Dedifferentiated amniotic fluid mesenchymal stem cell (primary cell): ENCODE measurements around the gene RTL10.
"Not testable (repeated sequence)": the region's sequence is repeated elsewhere in the genome, so short reads cannot be mapped to it uniquely, and the experiment has no call there.

Source experiments
- DNase-seq: peaks from one replicate; pipeline ENCODE4 v3.0.0-alpha.2; 2016; ENCODE audit errors: extremely low spot score

Gene RTL10

DNA sequence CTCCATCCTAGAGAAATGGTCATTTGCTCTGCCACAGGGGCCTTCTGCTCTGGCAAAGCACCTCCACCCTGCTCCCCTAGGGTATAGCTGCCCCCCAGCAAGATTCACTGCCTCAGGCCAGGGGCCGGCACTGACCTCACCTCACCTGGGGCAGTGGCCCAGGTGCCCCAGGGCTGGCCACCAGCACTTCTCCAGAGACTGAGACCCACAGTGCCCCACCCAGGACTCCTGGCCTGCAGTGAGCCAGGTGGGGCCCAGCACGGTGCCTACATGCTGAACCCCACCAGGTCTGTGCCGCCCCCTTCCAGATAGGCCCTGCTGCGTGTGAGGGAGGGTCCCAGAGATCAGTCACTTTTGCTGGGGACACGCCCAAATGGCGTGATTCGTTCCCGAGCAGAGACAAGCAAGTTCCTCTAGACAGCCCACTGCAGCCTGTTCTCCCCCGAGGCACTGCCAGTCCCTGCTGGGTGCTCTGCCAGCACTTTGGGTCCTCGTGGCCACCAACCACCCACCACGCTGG, 10.8 kb downstream of the RTL10 start:
- no peak for DNase-seq

DNA sequence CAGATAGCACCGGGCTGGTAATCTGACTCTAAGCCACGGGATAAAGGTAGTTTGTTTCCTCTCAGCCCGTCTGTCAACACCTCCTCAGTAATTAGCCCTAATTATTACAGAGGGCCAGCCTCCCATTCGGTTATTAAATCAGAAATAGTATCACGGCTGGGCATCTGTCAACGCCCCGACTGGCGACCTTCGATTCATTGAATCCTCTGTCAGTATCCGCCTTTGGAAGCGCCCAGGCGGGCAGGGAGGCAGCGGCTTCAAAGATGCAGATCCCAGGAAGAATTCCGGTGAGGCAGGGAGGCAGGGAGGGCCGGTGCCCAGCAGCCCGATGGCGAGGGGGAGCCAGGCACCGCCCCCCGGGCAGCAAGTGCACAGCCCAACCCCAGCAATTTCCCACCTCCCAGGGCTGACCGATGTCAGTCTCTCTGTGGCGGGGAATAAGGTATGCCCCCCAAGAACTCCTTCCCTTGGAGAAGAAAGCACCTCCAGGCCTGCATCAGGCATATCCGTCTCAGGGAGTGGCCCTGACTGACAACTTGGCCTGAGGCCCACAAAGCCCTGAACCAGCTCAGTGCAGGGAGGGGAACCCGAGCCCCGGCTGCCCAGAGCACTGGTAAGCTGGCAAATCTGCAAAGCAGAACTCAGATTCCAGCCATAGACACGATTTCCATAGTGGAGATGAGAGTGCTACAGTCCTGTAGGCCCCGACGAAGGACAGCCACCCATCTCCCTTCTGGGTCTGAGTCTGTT, 11.4 kb downstream of the RTL10 start:
- no peak for DNase-seq

DNA sequence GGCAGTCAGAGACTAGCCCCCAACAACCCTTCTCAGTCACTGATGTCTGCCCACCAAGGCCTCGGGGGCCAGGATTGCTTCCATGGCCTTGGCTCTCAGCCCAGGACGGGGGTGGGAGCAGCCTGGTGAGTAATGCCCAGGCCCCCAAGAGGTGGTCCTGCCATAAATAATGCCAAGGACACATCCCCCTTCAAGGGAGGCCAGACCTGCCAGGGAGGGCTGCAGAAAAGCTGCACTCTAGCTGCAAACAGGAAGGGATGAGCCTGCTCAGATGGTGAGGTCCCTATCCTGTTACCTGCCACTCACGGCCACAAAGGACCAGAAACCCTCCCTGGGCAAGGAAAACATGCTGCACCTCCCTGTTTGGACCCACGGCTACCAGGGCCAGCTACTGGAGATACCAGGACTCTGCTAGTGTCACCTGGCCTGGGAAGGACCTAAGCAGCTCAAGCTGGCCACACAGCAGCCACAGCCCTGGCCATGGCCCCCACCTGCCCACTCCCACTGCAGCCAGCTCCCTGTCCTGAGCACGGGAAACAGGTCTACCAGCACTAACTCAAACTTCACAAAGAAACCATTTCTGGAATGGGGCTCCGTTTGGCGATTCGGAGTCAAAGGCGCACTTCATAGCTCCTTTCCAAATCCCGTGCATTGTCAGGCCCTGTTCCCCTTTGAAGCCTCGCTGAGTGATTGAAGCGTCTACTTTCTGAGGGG, 12.1 kb downstream of the RTL10 start:
- DNase-seq = no peak

DNA sequence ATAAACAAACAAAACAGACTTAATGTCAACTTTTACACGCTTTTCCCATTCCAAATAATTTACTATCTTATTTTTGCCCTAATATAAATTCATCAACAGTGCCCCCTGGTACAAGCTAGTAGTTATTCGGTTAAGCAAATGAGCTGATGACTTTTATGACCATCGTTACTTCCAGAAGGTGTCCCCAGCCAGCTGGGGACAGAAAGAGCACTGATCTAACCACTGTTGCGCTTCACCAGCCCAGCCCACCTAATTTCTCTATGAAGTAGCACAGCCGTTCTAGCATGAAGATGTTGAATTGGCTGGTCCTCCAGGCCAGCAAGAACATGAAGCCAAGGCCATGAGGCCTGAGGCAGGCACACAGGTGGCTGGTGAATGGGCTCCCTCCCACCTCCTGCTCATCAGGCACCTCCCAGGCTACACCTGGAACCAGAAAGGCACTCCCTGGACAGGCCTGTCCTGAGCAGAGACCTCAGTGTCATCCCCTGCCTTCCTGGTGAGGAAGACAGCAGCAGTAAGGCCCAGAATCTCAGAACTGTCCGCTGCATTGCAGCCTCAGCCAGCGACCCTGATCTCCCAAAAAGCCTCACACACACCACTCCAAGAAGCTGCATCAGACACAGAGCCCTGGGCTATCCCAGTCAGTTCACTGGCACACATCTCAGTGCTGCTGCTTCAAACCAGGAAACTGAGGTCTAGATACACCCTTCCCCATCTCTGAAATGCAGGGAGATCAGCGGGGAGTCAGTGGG, 12.9 kb downstream of the RTL10 start:
- no peak for DNase-seq

DNA sequence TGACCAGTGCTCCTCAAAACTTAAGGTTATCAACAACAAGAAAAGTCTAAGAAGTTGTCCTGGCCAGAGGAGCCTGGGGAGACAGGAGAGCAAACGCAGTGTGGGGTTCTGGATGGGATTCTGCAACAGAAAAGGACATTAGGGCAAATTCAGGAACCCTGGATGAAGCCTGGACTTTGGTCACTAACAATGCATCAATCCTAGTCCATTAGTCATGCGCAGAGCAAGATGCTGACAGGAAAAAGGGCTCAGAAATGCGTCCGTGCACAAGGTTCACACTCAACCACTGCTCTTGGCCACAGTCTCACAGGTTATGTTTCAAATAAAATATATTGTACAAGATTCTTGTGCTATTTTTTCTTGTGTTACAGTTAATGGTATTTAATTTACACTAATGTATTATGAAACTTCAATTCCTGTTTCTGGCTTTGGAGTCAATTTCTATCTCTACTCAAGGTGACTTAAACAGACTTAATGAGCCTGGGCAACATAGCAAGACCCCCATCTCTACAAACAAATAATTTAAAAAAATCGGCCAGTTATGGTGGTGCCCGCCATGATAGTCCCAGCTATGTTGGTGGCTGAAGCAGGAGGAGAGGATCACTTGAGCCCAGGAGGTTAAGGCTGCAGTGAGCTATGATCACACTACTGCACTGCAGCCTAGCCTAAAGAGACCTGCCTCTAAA, 13.6 kb downstream of the RTL10 start:
- no peak for DNase-seq

DNA sequence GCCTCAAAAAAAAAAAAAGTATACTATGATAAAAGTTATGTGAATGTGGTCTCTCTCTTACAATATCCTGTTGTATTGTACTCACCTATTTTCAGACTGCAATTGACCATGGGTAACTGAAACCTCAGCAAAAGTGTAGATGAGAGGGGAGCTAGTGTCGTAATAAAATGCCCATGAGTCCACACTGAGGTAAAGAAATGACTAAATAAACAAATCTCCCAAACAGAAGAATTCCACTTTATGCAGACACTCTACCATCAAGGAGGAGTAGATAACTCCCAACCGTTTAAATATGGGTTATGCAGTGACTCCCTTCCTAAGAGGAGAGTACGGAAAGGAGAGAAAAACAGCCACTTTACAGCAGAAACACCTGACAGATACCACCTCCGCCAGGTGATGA, 14.6 kb downstream of the RTL10 start:
- DNase-seq = no peak

DNA sequence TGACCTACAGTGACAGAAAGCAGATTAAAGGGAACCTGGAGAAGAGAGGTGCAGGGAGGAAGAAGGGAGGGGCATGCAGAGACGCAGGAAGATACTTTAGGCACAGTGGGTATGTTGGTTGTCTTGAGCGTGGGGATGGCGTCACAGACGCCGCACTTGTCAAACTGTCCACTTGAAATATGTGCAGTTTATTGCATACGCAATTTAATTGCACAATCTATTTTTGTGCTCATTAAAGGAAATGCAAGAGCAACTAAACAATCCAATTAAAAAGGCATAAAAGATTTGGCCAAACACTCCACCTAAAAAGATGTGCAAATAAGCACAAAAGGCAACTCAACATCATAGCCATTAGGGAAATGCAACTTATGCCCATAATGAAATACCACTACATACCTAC, 16.8 kb downstream of the RTL10 start:
- no peak for DNase-seq

DNA sequence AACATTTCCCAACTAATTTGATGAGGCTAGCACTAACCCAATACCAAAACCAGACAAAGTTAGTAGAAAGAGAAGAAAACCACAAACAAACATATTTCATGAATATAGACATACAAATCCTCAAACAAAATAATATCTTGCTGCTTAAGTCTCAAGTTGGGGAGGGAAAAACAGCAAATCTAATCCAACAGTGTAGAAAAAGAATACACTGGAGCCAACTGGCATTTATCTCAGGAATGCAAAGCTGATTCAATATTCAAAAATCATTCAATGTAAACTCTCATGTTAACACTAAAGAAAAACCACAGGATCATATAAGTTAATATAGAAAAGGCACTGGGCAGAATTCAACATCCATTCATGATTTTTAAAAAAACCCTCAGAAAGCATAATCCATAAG, 18.2 kb downstream of the RTL10 start:
- DNase-seq = peak; percentile 20

DNA sequence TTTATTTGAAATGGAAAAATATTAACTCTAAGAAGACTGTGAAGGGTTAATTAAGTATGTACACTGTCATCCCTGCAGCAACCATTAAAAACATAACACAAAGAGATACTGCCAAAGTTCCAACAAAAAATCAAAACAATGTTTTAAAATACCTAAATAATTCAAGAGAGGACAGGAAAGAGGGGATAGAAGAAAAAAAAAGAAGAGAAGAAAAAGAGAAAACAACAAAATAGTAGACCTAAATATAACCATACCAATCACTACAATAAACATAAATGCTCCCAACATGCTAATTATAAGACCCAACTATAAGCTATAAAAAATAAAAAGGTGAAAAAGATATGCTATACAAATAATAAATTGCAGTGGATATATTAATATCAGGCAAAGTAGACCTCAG, 20.1 kb downstream of the RTL10 start:
- no peak for DNase-seq

DNA sequence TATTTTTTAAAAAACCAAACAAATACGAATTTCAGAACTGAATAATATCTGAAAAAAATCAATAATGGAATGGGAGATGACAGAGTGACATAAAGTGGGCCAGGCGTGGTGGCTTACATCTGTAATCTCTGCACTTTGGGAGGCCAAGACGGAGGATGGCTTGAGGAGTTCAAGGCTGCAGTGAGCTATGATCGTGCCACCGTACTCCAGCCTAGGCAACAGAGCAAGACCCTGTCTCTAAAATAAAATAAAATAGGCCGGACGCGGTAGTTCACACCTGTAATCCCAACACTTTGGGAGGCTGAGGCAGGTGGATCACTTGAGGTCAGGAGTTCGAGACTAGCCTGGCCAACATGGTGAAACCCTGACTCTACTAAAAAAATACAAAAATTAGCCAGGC, 21.3 kb downstream of the RTL10 start:
- DNase-seq = not testable (repeated sequence)

DNA sequence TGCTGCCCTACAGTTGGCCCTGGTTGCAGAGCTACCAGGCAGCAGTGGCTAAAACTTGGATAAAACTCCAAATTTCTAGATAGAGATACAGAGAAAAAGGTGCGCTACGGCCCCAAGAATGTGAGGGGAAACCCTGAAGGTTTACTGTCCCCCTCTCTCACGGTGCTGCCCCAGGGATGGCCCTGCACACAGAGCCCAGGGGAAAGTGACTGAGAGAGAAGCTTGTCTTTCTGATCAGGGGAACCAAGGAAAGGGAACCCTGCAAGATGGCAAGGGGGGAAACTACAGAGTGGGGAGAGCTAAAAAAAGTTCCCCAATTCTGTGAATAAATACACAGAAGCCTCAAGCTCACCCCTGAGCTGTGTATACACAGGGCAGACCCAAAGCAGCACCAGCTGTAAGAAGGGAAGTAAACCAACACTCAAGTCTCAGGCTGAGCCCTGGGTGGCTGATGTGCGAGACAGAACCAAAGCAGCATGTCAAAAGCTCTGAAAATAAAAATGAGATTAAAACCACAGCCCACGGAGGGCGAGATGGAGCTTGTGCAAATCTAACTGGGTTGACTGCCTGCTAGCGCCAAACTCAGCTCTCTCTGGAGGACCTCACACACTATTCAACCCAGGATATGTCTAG, 22.1 kb downstream of the RTL10 start:
- no peak for DNase-seq

DNA sequence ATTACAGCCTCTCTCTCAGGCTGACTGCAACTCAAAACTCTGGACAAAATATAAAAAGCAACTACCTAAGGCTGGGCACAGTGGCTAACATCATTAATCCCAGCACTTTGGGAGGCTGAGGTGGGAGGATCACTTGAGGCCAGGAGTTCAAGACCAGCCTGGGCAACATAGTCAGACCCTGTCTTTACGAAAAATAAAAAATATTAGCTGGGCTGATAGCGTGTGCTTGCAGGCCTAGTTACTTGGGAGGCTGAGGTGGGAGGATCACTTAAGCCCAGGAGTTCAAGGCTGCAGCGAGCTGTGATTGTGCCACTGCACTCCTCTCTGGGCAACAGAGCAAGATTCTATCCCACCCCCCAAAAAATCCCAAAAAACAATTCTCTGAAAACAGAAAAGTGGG, 22.7 kb downstream of the RTL10 start:
- not testable (repeated sequence) for DNase-seq

DNA sequence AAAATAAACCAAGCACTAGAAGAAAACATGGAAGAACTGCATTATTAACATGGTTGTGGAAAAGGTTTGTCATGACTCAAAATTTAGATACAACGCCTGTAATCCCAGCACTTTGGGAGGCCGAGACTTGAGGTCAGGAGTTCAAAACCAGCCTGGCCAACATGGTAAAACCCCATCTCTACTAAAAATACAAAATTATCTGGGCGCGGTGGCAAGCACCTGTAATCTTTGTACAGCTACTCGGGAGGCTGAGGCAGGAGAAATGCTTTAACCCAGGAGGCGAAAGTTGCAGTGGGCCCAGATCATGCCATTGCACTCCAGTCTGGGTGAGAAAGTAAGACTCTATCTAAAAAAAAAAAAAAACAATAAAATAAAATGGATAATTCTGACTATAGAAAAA, 23.7 kb downstream of the RTL10 start:
- no peak for DNase-seq

DNA sequence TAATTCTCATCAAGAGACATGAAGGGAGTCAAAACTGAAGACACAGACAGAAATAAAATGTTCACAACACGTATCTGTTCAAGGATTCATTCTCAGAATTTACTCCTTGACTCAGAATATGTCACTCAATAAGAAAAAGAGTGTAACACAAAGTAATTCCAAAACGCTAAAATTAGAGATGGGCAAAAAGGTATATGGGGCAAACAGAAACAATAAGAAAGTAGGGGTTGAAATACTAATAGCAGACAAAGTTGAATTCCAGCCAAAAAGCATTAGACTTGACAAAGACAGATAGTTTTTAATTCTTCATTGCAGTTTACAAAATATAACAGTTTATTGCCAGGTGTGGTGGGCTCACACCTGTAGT, 26.7 kb downstream of the RTL10 start:
- DNase-seq = no peak

DNA sequence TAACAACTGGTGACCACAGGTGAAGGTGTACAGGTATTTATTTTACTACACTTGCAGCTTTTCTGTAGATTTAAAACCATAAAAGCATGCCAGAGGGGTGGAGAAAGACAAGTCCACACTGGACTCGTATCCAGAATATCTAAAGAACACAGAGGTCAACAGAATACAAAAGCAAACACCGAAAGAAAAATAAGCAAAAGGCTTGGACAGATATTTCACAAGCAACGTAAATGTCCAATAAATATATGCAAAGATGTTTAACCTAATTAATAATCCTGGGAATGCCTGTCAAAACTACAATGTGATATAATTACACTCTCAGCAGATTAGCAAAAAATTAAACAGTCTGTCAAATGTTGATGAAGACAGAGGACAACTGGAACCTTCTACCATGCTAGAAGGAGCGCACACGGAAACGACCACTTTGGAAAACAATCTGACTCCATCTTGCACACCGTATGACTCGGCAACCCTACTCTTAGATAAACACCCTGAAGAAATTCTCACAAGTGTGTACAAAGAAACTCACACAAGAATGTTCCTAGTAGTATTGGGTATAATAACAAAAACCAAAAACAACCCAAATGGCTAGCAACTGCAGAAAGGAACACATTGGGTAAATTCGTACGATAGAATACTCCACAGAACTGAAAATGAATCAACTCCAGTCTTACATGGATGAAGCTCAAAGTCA, 27.2 kb downstream of the RTL10 start:
- no peak for DNase-seq

DNA sequence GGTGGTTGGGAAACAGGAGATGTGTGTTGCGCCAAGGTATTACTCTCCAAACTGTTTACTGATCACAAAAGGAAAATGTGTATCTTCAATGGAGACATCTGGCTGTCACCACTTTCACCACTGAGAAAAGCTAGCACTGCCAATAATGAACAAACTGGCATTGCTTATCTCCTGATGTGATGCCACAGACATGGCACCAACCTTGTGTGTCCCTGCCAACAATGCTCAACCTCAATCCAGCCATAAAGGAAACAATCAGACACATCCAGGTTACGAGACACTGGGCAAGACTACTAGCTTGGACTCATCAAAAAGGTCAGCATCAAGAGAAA, 28.1 kb downstream of the RTL10 start:
- no peak for DNase-seq

DNA sequence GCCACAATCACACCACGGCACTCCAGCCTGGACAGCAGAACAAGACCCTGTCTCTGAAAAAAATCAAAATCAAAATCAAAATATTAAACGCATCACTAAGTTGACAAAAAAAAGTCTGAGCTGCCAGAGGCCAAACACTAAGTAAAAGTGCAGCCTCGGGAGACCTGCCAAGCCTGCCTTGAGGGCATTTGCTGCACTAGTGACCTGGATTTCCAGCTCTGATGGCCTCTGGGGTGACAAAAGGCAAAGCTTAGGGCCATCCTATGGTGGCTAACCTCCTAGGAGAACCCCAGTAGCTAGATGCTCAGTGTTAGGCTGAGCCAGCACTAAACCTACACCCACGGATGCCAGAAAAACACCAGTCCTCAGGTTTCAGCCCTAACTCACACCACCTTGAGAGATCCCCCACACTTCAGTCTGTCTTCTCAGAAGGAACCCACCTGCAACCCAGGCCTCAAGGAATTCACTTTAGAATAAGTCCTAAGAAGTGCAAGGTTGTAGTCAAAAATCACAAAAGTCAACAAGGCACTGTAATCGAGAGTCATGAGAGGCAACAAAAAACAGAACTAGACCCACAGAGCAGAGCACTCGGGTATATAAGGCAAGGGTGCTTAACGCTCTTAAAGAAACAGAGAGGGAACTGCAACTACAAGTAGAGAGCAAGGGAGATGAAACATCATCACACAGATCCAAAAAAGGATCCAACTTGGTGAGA, 28.6 kb downstream of the RTL10 start:
- DNase-seq = no peak

DNA sequence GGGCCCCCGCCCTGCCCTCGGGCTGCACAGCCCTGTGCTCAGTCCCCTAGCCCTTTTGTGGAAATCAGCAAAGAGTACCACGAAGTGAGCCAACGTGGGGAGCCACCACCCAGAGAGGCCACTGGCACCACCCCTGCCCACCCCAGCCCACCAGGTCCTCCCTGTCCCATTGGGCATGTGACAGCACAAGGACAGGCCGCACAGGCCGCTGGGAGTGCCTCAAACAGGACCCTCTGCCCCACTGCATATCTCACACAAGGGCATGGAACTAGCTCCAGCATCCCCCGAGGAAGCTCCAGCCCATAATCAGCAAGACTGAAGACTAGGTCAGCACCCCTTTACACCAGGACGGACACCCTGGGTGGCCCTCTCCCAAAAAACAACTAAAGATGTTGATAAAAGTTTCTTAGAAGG, 29.7 kb downstream of the RTL10 start:
- DNase-seq = no peak

DNA sequence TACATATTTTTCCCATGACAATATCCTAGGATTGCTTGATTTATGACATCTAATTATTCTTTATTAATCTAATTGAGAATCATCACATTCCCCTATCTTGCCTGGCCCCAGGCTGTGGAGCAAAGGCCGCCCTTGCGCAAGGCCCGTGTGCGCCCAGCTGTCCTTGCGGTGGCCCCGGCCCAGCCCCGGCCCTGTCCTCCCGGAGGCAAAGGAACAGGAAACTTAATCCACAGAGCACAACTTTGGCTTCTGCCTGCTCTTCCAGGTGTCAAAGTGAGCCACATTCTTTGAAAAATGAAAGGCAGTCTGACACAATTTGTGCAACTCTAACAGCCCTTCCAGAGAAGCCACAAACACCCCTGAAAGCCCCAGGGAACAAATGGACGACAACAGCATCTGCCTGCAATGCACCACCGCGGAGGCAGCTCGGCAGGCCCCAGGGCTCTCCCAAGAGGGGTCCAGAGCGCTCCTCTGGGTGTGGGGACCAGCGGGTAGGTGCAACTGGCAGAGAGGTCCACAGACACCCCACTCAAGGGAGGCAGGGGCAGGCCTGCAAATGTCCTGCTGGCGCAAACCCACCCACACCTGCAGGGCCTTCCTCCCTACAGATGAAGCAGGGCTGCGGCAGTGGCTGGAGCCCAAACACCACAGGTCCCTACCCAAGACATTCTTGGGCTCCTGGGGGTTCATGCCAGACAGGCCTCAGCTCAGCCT, 30.3 kb downstream of the RTL10 start:
- DNase-seq = no peak

DNA sequence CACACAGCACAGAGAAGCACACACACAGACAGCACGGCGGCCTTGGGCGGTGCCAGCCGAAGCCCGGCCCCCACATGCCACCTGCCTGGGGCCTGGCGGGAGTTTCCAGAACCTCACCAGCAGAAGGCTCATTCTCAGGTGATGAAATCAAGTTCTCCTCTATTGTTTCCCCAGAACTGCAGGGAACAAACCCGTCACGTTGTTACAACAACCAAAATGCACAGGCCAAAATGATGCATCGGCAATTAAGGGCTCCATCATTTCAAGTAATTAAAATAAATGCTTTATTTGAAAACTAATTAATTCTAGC, 30.8 kb downstream of the RTL10 start:
- DNase-seq = no peak
